Mammary microvascular endothelial cell (primary cell): ENCODE data around the gene THAP6. TPM values are rescaled to one million over a fixed set of nuclear protein-coding genes. Genes with fewer than 3 reads are reported as not detected.

ENCODE experiments used
- total RNA-seq: library from RNA; depleted of rRNA; stranded (reverse); fragments of >200 nt; gene quantifications from 2 replicates; pipeline ENCODE4 v1.2.3, GENCODE V29; 2015

THAP6 gene, protein sequence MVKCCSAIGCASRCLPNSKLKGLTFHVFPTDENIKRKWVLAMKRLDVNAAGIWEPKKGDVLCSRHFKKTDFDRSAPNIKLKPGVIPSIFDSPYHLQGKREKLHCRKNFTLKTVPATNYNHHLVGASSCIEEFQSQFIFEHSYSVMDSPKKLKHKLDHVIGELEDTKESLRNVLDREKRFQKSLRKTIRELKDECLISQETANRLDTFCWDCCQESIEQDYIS
- 2.5 and 4.9 TPM in 2 replicates for total RNA-seq

GRCh38 chr4:75514131-75514948 lies at the start of gene THAP6, which contains the start of gene RCHY1:
Gene THAP6, plus strand, starts transcription at chr4:75514473. Its CDS starts 980 bp downstream, at chr4:75515453.
Gene RCHY1, minus strand, starts transcription at chr4:75514403. Its CDS starts 117 bp downstream, at chr4:75514286.

GRCh38 chr4:75555294-75556164 lies 41.3 kb downstream of the THAP6 start, which contains the start of gene ODAPH:
Gene ODAPH, plus strand, starts transcription at chr4:75556066. Its CDS starts 17 bp downstream, at chr4:75556083.

Other genes starting within 250 kb of the THAP6 start
- gene RCHY1, start 70 bp upstream of the THAP6 start, total RNA-seq = 11.7 and 15.7 TPM in 2 replicates
- not detected in 2 replicates for gene ODAPH, start 41.6 kb downstream of the THAP6 start, total RNA-seq
- 0.15 TPM in 1 of 2 replicates, not detected in the other for gene CDKL2, start 116.1 kb downstream of the THAP6 start, total RNA-seq
- gene G3BP2, start 158.9 kb downstream of the THAP6 start, total RNA-seq = 104 and 136 TPM in 2 replicates
- 47.6 and 52.8 TPM in 2 replicates for gene USO1, start 210.1 kb downstream of the THAP6 start, total RNA-seq